HG03060 (cell line): ENCODE measurements around the gene ABLIM1.
"Not testable (repeated sequence)": the region's sequence is repeated elsewhere in the genome, so short reads cannot be mapped to it uniquely, and the experiment has no call there.

Experiments
- ATAC-seq: cut with Tn5 transposase; IDR thresholded peaks from one replicate; pipeline ENCODE4 v1.9.1; 2021; ENCODE audit warnings: low read depth, moderate number of reproducible peaks; ENCODE audit not compliant: unreplicated experiment

The ABLIM1 gene

DNA sequence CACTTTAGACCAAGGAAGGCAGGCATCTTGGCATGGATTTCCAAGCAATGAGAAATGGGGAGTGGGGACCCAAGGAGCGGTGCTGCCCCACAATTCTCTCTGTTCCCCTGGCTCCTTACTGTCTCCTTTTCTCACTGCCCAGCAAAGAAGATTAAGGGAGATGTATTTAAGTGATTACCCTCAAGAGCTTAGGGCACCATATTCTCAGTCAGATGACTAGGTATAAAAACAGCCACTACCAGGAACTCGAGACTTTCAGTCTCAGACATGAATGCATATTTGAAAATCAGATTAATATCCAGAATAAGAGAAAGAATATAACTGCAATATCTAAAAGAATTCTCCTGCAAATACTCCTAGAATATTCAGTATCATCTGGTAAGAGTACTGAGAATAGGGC lies at the start of gene ABLIM1:
TSS of gene ABLIM1 (minus strand) at position 101 of the 400 bp plus-strand sequence. CDS start at position 26, 75 bp downstream.
- ATAC-seq: no peak

DNA sequence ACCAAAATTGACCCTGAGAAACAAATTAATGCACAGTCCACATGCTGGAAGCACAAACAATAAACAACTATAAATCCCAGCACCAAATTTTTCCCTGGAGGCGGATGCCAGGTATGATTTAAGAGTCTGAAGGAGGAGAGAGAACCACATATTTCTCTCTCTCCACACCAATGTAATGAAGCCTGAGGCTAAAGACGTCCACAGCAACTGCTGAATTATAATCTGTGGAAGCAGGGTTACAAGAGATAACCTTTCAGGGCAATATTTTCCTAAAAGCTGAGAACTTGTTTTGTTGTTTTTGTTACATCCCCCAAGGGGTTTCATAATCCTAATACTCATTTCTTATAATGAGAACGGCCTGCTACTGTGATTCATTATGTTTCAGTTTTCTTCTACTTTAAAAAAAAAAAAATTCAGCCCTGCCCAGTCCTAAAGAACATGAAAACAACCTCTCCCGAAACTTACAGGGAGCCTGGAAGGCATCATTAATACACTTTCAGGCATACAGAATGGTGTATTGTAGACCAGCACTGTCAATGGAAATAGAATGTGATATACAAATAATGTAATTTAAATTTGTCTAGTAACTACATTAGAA lies 48.5 kb upstream of the ABLIM1 start:
- ATAC-seq: no peak

DNA sequence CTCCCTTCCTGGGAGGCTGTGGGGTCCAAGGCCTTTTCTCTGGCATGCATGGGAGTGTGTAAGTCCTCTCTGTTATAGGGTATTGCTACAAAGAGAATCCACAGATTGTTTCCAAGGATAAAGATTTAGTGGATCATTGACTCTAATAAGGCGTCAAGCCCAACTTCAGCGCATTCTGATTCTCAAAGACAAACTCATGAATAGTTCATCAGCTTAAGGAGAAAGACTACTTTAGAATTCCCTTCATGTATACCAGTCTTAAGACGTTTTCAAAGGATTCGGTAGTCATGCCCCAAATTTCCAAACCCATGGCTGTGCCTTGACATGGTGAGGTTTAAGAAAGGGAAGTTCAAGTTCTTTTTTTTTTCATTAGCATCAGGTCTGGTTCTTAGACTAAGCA lies 46.6 kb upstream of the ABLIM1 start:
- no peak for ATAC-seq

DNA sequence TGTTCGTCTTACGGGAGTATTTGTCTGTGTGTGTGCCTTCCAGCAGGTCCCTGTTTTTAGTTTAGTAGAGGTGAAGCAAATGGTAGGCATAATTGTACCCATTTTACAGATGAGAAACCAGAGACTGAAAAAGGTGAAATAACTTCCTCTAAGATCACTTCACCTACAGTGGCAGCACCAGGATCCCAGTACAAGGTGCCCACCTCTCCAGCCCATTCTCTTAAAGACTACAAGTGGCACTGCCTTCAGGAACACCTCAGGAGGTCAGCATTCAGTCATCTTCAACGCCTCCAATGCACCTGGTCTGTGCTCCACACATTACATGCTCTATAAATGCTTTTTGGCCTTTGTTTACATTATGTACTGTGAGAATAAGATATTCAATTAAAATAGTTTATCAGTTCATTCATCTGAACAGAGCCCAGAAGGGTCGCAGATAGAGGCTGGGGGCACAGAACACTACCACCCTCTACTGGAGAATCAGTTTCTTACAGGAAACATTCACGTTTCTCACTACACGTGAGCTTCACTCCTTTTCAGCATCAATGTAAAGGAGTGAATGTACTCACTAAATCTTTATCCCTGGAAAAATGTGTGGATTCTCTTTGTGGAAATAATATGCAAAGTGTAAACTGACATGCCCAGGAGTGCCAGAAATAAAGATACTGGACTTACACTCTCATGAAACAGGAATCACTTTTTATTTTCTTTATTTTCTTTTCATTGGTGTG lies 45.5 kb upstream of the ABLIM1 start:
- ATAC-seq: no peak

DNA sequence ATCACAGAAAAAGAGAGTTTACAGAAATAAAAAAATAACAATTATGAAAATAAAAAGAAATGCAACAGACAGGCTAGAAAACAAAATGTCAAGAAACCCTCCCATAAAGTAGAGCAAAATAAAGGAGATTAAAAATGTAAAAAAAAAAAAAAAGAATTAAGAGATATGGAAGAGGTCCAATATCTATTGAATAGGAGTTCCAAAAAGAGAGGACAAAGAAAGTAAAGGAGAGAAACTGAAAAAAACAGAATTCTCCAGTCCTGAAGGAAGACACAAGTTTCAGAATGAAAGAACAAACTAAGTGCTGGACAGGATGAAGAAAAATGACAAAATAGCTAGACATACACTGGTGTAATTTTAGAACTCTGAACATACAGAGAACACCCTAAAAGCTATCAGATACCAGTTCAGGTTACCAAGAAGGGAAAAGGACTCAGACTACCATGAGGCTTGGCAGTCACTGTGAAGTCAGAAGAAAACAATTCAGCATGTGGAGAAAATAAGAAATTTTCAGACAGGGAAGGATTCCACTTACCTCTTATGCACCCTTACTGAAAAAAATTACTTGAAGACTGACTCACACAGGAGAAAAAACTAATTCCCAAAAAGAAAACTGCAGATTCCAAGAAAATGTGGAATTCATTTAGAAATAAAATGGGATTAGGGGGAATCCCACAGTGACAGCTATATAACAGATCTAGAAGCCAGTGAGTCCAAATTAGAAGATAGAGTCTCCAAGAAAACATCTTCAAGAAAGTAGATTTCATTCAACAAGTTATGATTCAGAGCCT lies 40.4 kb upstream of the ABLIM1 start:
- ATAC-seq: no peak

DNA sequence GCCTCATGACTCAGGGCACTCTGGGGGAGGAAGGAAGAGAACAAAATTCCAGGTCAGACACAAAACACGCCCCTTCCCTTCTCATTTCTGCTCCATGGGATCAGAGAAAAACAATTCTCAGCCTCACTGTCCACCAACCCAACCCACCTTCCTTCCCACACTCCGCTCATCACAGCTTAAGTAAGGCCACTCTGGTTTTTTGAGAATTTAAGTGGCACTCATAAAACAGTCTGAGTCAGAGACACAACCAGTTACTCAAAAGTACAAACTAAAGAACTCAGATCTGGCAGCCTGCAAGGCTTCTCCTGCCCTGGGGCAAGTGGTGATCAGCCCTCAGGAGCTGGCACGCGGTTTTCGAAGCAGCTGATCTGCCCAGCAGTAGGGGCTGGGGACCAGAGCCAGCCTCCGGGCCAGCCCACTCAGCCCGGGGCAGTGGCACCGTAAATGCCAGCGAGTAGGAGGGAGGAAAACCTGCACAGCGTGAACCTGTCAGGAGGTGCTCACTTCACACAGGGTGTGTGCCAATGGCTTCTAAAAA lies 39.1 kb upstream of the ABLIM1 start:
- ATAC-seq: no peak

DNA sequence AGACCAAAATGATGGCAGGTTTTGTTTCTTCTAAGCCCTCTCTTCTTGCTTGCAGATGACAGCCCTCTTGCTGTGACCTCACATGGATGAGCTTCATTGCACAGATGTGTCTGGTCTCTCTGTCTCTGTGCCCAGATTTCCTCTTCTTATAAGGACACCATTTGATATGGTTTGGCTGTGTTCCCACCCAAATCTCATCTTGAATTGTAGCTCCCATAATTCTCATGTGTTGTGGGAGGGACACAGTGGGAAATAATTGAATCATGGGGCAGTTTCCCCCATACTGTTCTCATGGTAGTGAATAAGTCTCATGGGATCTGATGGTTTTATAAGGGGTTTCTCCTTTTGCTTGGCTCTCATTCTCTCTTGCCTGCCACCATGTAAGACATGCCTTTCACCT lies 38.2 kb upstream of the ABLIM1 start:
- ATAC-seq: not testable (repeated sequence)

DNA sequence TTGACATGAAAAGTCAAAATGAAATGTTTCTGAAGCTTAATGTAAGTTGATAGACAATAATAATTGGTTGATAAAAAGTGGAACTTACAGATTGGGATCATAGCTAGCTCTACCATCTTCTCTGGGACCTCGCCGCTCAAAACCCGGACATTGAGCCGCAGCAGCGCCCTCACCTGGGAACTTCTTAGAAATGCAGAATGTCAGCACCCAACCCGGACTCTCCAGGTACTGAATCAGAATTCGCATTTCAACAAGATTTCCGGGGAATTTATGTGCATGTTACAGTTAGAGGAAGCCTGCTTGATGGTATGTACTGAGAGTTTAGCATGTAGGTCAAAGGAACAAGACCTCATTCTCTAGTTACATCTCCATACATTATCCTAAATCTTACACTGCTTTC lies 36.7 kb upstream of the ABLIM1 start:
- no peak for ATAC-seq

DNA sequence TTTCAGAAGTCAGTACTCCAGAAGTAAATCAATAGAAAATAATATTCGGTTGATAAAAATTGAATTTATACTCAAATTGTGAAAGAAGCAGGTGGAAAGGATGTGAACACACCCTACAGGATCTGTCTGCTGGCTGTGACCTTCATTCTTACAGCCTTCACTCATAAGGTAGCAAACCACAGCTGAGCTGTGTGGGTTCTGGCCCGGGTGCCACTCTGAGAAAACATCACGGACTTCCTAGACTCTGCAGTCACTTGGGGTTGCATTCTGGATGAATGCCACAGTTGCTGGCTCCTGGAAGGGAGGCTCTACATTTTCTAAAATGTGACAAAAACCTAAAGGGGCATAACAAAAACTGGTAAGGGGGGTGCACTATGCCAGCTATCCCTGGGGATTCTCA lies 36.0 kb upstream of the ABLIM1 start:
- ATAC-seq: no peak

DNA sequence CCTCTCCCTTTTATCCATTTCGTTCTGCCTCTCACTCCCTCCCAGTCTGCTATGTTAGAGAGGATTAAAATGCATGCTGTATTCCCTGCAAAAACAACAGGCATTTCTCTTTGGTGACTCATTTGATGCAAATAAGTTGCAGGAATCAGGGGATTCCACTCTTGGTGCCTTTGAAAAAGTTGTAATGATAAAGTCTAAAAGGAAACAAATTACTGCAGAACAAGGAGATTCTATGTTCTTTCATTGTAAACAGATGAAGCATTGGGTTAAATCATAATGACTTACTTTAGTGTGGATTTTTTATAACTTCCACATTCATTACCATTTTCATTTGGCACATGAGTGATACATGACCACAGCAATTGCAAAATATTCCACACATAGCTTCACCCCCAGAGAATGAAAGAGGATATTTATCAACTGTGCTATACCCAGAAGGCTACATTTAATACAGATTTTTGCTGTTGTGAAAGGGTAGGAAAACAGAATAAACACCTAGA lies 33.4 kb upstream of the ABLIM1 start:
- ATAC-seq: no peak

DNA sequence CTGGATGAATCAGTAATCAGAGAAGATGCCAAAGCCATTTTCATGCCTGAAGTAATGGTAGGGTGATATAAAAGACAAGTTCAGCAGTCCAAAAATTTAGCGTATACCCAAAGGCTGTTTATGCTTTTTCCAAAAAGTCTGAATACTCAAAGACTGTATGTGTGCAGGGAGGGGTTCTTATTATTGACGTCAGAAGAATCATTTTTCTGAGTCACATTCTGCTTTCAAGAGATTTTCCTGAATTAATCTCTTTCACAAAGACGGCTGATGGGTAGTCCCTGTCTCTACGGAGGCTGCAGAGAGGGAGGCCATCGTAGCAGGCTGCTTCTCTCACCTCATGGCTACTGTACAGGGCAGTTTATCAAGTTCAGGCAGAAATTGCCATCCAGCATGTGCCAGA lies 30.7 kb upstream of the ABLIM1 start:
- ATAC-seq: no peak

DNA sequence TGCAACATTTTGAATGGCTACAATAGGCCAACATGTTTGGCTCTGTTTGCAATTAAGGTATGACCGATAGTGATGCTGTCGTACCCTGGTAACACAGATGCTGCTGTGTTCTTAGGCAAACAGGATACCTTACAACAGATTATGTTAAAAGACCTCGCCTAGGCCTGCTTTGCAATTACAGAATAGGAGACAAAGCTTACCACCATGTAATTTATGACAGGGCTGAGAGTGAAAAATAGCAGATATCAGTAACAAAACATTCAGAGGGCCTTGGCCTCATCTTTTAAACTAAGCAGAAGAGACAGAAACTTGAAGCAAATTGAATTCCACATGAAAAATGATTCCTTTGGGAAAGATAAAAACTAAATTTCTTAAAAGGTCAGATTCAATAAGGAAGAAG lies 29.4 kb upstream of the ABLIM1 start:
- no peak for ATAC-seq

DNA sequence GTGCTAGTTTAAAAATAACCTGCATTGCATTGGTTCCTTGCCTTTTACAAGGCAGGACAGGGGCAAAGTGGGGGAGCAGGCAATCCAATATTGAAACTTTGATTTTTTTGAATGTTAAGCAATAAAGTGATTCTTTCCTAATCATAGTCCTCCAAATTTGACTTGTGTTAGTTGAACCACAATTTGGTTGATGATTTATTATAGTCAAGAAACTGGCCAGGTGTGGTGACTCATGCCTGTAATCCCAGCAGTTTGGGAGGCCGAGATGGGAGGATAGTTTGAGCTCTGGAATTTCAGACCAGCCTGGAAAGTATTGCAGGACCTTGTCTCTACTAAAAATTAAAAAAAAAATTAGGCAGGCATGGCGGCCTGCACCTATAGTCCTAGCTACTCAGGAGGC lies 27.9 kb upstream of the ABLIM1 start:
- no peak for ATAC-seq

DNA sequence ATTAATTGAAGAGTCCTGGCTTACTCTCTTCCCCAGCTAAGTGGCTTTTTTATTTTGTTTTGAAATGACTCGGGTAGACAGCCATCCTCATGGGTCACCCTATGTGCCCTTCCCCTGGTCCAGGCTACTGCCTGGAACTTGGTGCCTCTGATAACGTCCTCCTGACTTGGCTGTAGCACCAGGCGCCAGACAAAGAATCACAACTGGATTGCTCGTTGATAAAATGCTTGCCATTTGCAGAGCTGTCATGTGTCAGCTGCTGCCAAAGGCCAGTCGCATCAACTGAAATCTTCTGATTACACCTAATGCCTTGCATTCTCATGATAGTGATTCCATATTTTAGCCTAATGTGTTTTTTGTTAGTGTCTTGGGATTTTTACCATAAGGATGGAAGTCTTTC lies 27.4 kb upstream of the ABLIM1 start:
- no peak for ATAC-seq

DNA sequence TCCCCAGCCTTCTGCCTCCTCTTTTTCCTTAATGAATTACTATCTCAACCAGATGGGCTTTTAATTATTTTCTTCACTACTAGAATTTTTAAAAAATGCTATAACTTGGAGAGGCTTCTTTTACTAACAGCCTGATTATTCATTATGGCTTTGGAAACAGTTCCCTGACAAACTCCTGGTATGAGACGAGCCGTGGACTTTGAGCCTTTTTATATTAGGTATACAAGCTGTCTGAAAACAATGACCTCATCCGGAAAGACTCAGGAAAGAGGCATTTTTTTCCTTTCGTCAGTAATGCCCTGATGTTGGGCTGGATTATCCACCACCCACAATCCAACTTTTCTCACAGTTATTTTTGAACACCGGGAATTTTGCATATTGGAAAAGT lies 26.7 kb upstream of the ABLIM1 start:
- ATAC-seq: no peak

DNA sequence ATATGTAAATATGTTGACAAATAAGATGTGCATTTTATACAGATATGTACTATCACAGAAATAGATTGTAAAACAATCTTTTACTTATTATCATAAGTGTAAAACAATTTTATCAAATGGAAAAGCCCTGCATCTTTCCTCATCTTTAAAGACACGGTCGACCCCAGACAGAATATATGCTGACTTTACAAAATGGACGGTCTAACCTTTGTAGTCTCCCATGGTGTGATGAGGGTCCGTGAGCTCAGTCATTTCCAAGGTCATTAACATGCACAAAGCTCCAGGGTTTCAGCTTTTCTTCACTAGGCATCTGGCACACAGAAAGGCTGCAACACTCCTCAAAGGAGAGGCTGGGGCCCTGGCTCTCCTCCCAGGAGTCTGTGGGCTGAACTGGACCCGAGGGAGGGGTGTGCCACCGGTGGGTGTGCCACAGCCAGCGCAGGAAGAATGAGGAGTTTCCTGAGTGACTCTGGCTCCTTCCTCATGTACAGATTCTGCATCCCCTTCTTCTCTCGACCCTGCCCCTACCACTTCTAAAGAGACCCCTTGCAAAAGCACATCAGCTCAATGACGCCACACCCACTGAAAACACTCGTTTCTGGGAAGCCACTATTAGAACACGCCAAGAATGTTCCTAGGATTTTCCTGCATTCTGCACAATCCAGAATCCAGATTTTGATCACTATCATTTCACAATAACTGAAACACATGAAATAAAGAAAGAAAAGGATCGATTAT lies 26.2 kb upstream of the ABLIM1 start:
- ATAC-seq: no peak

DNA sequence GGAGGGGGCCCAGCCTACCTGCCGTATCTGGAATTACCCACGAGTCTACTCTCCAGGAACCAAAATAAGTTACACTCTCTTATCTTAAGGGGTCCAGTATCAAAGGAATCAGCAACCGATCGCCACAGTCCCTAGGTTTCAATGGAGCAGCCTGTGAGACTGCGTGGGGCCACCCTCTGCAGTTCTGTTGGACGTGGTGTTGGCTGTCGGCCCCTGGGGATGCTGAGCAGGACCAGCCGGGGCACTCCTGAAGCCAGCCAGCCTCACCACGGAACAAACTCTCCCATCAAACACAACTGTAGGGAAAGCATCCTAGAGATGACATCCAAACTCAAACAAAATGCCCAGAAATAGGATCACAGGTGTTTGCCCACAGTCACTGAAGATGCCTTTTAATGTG lies 25.5 kb upstream of the ABLIM1 start:
- ATAC-seq: no peak

DNA sequence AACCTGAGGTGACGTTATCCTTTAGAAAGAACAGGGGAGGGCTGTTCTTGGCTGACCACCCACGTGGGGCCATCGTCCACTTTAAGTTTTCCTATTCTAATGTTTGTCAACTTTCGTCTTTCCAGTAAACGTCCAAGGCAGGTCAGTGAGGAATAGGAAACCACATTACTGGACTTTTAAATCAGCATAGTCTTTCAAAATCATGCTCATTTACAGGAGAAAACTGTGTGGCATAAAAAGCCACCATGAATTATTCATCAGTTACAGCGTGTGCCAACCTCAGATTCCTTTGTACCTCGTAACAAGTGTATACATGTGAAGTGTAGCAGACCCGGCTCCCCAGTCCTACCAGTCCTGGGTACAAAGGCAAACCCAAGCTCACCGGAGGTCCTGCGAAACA lies 25.1 kb upstream of the ABLIM1 start:
- no peak for ATAC-seq

DNA sequence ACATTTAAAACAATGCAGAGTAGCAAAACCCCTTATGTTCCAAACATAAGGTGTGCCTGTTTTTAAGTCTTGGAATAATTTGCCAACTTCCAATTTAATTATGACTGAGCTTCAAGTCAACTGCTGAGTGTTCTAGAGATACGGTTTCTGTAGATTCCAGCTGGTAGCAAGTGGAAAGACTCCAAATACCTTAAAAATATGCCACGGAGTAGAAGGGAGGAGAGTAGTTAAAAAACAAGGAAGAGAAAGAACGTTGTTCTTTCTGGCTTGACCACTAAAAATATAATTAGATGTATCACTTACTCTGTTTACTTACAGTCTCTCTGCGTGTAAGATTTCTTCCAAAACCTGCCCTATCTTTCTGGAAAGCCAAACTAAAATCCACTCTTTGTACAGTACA lies 24.5 kb upstream of the ABLIM1 start:
- no peak for ATAC-seq

DNA sequence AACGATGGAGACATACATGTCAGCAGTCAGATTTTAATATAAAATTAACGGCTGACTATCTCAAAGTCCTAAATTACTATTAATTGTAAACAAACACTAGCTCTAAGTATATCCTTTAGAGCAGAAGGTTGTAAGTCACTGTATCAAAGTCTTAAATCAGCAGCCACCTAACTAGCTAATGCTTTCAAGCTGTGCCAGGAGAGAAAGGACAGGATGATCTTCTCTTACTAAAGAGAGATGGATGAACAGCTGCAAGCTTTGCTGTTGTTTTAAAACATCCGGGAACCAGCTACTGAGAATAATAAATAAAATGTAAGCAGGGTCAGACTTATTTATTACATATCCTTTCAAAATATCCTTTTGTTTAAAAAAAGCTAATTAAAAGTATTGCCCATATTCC lies 24.0 kb upstream of the ABLIM1 start:
- no peak for ATAC-seq

DNA sequence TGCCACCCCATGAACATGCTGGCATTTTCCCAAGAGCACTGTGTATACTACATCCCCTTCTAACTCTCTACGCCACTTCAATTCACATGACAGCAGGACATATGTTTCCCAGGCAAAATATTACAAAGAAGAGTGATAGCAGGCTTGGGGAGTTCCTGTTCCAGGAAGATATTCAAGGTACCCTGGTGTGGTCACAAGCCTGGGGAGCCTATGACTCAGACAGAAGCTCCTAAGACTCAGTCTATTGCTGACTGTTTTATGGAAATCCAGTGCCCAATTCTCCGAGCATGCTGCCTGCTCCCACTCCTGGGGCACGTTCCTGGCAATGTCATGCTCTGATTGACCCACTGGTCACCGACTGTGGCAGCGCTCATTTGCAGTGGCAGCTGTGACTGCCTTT lies 23.5 kb upstream of the ABLIM1 start:
- no peak for ATAC-seq
